ENCODE data around the gene NRXN3. TPM values are rescaled to one million over a fixed set of nuclear protein-coding genes. Genes with fewer than 3 reads are reported as not detected.

Gene NRXN3
- total and polyA plus RNA-seq, 4 donors = 0.07 to 1.2 (median 0.23) TPM

GRCh38 chr14:79306546-79306945, 1136.4 kb downstream of the NRXN3 start:
- Histone ChIP-seq H3K4me1 (ENCODE audit: control insufficient read depth in 4 of 4, insufficient read depth in 4 of 4, low read length in 3 of 4) (no peaks in the 10 kb centered on the region), H3K9me3 (ENCODE audit: control insufficient read depth in 4 of 4, low read length in 3 of 4) (peaks cover 0 to 3% (median 0%) of the 10 kb centered on the region in 4 donors), H3K27ac (ENCODE audit: low read depth in 1 of 2, low read length in 2 of 2) (no peak overlapping the region), H3K36me3 (ENCODE audit: control insufficient read depth in 4 of 4, insufficient read depth in 3 of 4, low read depth in 1 of 4, low read length in 3 of 4) (no peaks in the 10 kb centered on the region), H3K4me3 (ENCODE audit: low read depth in 1 of 3, low read length in 3 of 3) (no peak overlapping the region), H3K9ac (ENCODE audit: low read depth in 1 of 2, low read length in 2 of 2) (no peak overlapping the region), H3K27me3 (ENCODE audit: control insufficient read depth in 4 of 4, insufficient read depth in 4 of 4, low read length in 3 of 4) (no peaks in the 10 kb centered on the region)
- DNase-seq (ENCODE audit: low spot score) = no peak
- no peak for TF ChIP-seq NR2F2 (IDR thresholded peaks at IDR 0.05)
- no peak for TF ChIP-seq YY1 (IDR thresholded peaks at IDR 0.05)
- TF ChIP-seq HNF4A (conservative IDR thresholded peaks at IDR 0.05) = no peak
- no peak for TF ChIP-seq REST (IDR thresholded peaks at IDR 0.05)
- no peak for TF ChIP-seq JUND (IDR thresholded peaks at IDR 0.05)
- TF ChIP-seq MAX (IDR thresholded peaks at IDR 0.05) = no peak
- no peak for TF ChIP-seq HNF4G (IDR thresholded peaks at IDR 0.05)
- no peak for TF ChIP-seq RXRA (IDR thresholded peaks at IDR 0.05)
- TF ChIP-seq FOXA2 (IDR thresholded peaks at IDR 0.05) = no peak
- TF ChIP-seq FOXA1 (IDR thresholded peaks at IDR 0.05) = no peak
- TF ChIP-seq ATF3 (IDR thresholded peaks at IDR 0.05) = no peak
- no peak for TF ChIP-seq GABPA (IDR thresholded peaks at IDR 0.05 in 1 of 2, conservative IDR thresholded peaks at IDR 0.05 in 1 of 2)
- TF ChIP-seq RAD21 (IDR thresholded peaks at IDR 0.05) = no peak
- TF ChIP-seq TAF1 (conservative IDR thresholded peaks at IDR 0.05) = no peak
- TF ChIP-seq ZBTB33 (IDR thresholded peaks at IDR 0.05) = no peak
- no peak for TF ChIP-seq EGR1 (IDR thresholded peaks at IDR 0.05; ENCODE audit: low read depth in 2 of 2)
- WGBS = 47% methylated on average over 2 of the region's 2 CpGs

- Histone ChIP-seq H3K27ac (ENCODE audit: low read depth in 1 of 2, low read length in 2 of 2) (no peak overlapping the region), H3K4me1 (ENCODE audit: control insufficient read depth in 4 of 4, insufficient read depth in 4 of 4, low read length in 3 of 4) (no peaks in the 10 kb centered on the region), H3K36me3 (ENCODE audit: control insufficient read depth in 4 of 4, insufficient read depth in 3 of 4, low read depth in 1 of 4, low read length in 3 of 4) (no peaks in the 10 kb centered on the region), H3K9me3 (ENCODE audit: control insufficient read depth in 4 of 4, low read length in 3 of 4) (no peaks in the 10 kb centered on the region), H3K4me3 (ENCODE audit: low read depth in 1 of 3, low read length in 3 of 3) (no peak overlapping the region), H3K9ac (ENCODE audit: low read depth in 1 of 2, low read length in 2 of 2) (no peak overlapping the region), H3K27me3 (ENCODE audit: control insufficient read depth in 4 of 4, insufficient read depth in 4 of 4, low read length in 3 of 4) (peaks cover 0 to 4% (median 0%) of the 10 kb centered on the region in 4 donors)
- DNase-seq (ENCODE audit: low spot score) = no peak
- 67% methylated on average over 7 of the region's 7 CpGs for WGBS
- TF ChIP-seq TAF1 (conservative IDR thresholded peaks at IDR 0.05) (no peak), GABPA (IDR thresholded peaks at IDR 0.05 in 1 of 2, conservative IDR thresholded peaks at IDR 0.05 in 1 of 2) (no peak), NR2F2 (IDR thresholded peaks at IDR 0.05) (no peak), SP1 (IDR thresholded peaks at IDR 0.05) (no peak), RXRA (IDR thresholded peaks at IDR 0.05) (no peak), ATF3 (IDR thresholded peaks at IDR 0.05) (no peak), RAD21 (IDR thresholded peaks at IDR 0.05) (no peak), MAX (IDR thresholded peaks at IDR 0.05) (no peak), REST (IDR thresholded peaks at IDR 0.05) (no peak), HNF4A (conservative IDR thresholded peaks at IDR 0.05) (no peak), CTCF (IDR thresholded peaks at IDR 0.05; ENCODE audit: low read depth, low read length, missing input control) (no peak)
Measured at GRCh38 chr14:79318371-79318770, 1148.2 kb downstream of the NRXN3 start.
